Central memory CD8-positive, alpha-beta T cell (primary cell): Measurements from ENCODE around the gene GPSM1.

Source experiments
- ATAC-seq: fragments of 150-1000 bp; cut with Tn5 transposase; replicated peaks from 2 replicates; pipeline ENCODE4 v1.10.0; 2022; ENCODE audit warnings: mild to moderate bottlenecking, moderate FRiP score, moderate number of reproducible peaks; ENCODE audit not compliant: poor library complexity, severe bottlenecking; ENCODE audit errors: extremely low read depth
- DNase-seq, 2 donors: peaks; one replicate each; pipeline ENCODE4 v3.0.0; 2021; ENCODE audit warnings: low spot score in 2 of 2
- H3K27ac Mint-ChIP-seq: one replicate; pipeline ENCODE4 v1.8.0; 2022; ENCODE audit warnings: low read depth, mild to moderate bottlenecking, moderate library complexity, mixed read lengths
- H3K27me3 Mint-ChIP-seq: one replicate; pipeline ENCODE4 v1.8.0; 2022; ENCODE audit warnings: mixed read lengths
- H3K36me3 Mint-ChIP-seq: one replicate; pipeline ENCODE4 v1.8.0; 2022; ENCODE audit warnings: mild to moderate bottlenecking, moderate library complexity, mixed read lengths; ENCODE audit not compliant: insufficient read depth
- H3K4me1 Mint-ChIP-seq: one replicate; pipeline ENCODE4 v1.8.0; 2022; ENCODE audit warnings: mixed read lengths
- H3K4me3 Mint-ChIP-seq: one replicate; pipeline ENCODE4 v1.8.0; 2022; ENCODE audit warnings: mild to moderate bottlenecking, moderate library complexity, mixed read lengths
- H3K9me3 Mint-ChIP-seq: one replicate; pipeline ENCODE4 v1.8.0; 2022; ENCODE audit warnings: mixed read lengths

GPSM1 gene

GRCh38 chr9:136310273-136311030 lies 16.9 kb upstream of the GPSM1 start:
- no peaks in the 10 kb centered on the region for H3K27me3 Mint-ChIP-seq
- DNase-seq (no peak), ATAC-seq (no peak)
- peaks cover 7% of the 10 kb centered on the region for H3K36me3 Mint-ChIP-seq
- H3K4me3 Mint-ChIP-seq: no peak overlapping the region
- peaks cover 8% of the 10 kb centered on the region for H3K9me3 Mint-ChIP-seq
- H3K4me1 Mint-ChIP-seq: peaks cover 5% of the 10 kb centered on the region
- no peak overlapping the region for H3K27ac Mint-ChIP-seq

DNA sequence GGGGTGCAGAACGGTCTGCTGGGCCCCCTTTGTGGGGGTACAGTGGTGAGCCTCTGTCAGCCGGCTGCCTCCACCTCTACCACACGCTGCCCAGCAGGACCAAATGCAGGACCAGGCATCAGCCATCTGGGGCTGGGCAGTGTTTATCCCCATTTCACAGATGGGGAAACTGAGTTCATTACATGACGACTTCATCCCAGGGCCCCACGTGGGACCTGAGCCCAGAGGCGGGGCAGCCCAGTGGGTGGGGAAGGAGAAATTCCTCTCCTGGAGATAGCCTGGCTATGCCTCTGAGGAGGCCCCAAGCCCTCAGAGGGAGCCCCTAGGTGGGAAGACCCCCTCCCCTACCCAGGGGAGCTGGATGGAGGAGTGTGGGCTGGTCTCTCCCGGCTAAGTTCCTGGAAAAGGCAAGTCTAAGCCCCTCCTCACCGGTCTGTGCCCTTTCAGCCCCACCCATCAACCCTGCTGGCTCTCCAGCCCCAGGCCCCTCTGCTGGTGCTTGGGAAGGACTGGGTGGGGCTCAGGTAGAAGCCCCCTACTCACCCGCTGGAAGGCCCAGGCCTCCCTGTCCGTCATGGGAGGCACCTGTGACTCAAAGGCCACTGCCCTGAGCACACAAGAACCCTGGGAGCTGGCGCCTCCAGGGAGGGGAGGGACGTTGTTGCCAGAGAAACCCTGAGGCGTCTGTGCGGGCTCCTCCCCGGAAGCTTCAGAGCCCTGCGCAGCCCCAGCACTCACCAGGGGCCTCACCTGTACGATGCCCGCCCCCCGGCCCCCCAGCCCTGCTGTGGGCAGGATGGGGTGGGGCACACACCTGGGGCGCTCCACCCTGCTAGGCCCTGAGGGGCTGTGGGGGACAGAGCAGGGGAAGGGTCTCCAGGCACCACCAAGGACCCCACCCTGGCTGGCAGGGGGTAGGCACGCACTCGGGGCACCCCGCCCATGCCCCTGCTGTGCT lies 16.0 kb upstream of the GPSM1 start:
- Mint-ChIP-seq H3K27ac (no peak overlapping the region), H3K9me3 (peaks cover 15% of the 10 kb centered on the region), H3K36me3 (peaks cover 14% of the 10 kb centered on the region), H3K27me3 (no peaks in the 10 kb centered on the region), H3K4me3 (no peak overlapping the region), H3K4me1 (peaks cover 13% of the 10 kb centered on the region)
- DNase-seq (no peak), ATAC-seq (no peak)

GRCh38 chr9:136312009-136312375 lies 15.3 kb upstream of the GPSM1 start:
- DNase-seq (no peak), ATAC-seq (no peak)
- H3K4me1 Mint-ChIP-seq: peaks cover 20% of the 10 kb centered on the region
- peaks cover 17% of the 10 kb centered on the region for H3K9me3 Mint-ChIP-seq
- H3K27me3 Mint-ChIP-seq: no peaks in the 10 kb centered on the region
- H3K4me3 Mint-ChIP-seq: no peak overlapping the region
- H3K36me3 Mint-ChIP-seq: peaks cover 19% of the 10 kb centered on the region
- no peak overlapping the region for H3K27ac Mint-ChIP-seq

- no peak overlapping the region for H3K4me3 Mint-ChIP-seq
- H3K27me3 Mint-ChIP-seq: no peaks in the 10 kb centered on the region
- H3K27ac Mint-ChIP-seq: no peak overlapping the region
- H3K36me3 Mint-ChIP-seq: peaks cover 19% of the 10 kb centered on the region
- H3K4me1 Mint-ChIP-seq: peaks cover 23% of the 10 kb centered on the region
- DNase-seq (no peak), ATAC-seq (no peak)
- peaks cover 17% of the 10 kb centered on the region for H3K9me3 Mint-ChIP-seq
Measured at GRCh38 chr9:136312436-136312835, 14.9 kb upstream of the GPSM1 start.

GRCh38 chr9:136313111-136314055 lies 14.0 kb upstream of the GPSM1 start:
- no peak overlapping the region for H3K4me3 Mint-ChIP-seq

GRCh38 chr9:136314056-136314416 lies 13.3 kb upstream of the GPSM1 start:
- Mint-ChIP-seq H3K9me3 (peaks cover 17% of the 10 kb centered on the region), H3K27ac (no peak overlapping the region), H3K4me1 (peaks cover 23% of the 10 kb centered on the region), H3K36me3 (peaks cover 21% of the 10 kb centered on the region), H3K27me3 (no peaks in the 10 kb centered on the region), H3K4me3 (no peak overlapping the region)
- DNase-seq: no peak
- ATAC-seq: no peak

More at GRCh38 chr9:136313111-136314055, 14.0 kb upstream of the GPSM1 start:
- Mint-ChIP-seq H3K27me3 (no peaks in the 10 kb centered on the region), H3K27ac (no peak overlapping the region), H3K9me3 (peaks cover 17% of the 10 kb centered on the region), H3K4me1 (peaks cover 23% of the 10 kb centered on the region), H3K36me3 (peaks cover 21% of the 10 kb centered on the region)
- ATAC-seq: no peak
- DNase-seq: no peak

DNA sequence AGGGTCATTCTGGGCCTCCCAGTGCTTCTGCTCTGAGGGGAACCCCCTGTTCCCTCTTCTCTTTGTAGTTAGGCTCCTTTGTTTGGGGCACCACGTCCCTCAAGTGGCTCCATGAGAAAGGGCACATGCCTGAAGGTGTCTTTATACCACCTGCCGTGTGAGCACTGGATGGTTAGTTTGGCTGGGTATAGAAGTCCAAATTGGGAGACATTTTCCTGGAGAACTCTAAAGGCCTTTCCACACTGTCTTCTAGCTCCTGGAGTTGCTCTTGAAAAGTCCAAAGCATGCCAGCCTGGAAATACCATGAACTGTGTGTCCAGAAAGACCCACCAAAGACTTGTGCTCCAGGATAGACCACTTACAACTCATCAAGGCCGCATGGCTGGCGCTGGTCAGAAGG lies 12.4 kb upstream of the GPSM1 start:
- no peak for ATAC-seq
- peak overlapping the region; percentile 95 for H3K27ac Mint-ChIP-seq

DNA sequence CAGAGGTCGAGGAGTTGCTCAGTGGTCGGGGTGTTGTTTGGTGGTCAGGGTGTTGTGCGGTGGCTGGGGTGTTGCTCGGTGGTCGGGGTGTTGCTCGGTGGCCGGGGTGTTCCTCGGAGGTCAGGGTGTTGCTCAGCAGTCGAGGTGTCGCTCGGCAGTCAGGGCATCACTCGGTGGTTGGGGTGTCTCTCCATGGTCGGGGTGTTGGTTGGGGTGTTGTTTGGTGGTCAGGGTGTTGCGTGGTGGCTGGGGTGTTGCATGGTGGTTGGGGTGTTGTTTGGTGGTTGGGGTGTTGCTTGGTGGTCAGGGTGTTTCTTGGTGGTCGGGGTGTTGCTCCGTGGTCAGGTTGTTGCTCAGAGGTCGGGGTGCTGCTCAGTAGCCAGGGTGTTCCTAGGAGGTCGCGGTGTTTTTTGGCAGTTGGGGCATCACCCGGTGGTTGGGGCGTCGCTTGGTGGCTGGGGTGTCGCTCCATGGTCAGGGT lies 11.0 kb upstream of the GPSM1 start:
- H3K27ac Mint-ChIP-seq: peak overlapping the region; percentile 95
- ATAC-seq (peak; percentile 81), DNase-seq (peak; percentile 46 to 82)
- peak overlapping the region; percentile 74 for H3K4me3 Mint-ChIP-seq
- H3K9me3 Mint-ChIP-seq: peaks cover 17% of the 10 kb centered on the region
- peaks cover 23% of the 10 kb centered on the region for H3K4me1 Mint-ChIP-seq
- H3K36me3 Mint-ChIP-seq: peaks cover 21% of the 10 kb centered on the region
- no peaks in the 10 kb centered on the region for H3K27me3 Mint-ChIP-seq

More for the DNA sequence above, 12.4 kb upstream of the GPSM1 start:
- no peak for DNase-seq
- H3K4me3 Mint-ChIP-seq: peak overlapping the region; percentile 74
- H3K4me1 Mint-ChIP-seq: peaks cover 23% of the 10 kb centered on the region
- H3K36me3 Mint-ChIP-seq: peaks cover 21% of the 10 kb centered on the region
- peaks cover 17% of the 10 kb centered on the region for H3K9me3 Mint-ChIP-seq
- no peaks in the 10 kb centered on the region for H3K27me3 Mint-ChIP-seq

GRCh38 chr9:136316896-136317676 lies 10.3 kb upstream of the GPSM1 start:
- DNase-seq: no peak
- ATAC-seq: no peak
- H3K9me3 Mint-ChIP-seq: peaks cover 17% of the 10 kb centered on the region
- H3K27me3 Mint-ChIP-seq: no peaks in the 10 kb centered on the region
- peak overlapping the region; percentile 74 for H3K4me3 Mint-ChIP-seq
- peak overlapping the region; percentile 95 for H3K27ac Mint-ChIP-seq
- H3K36me3 Mint-ChIP-seq: peaks cover 21% of the 10 kb centered on the region
- peaks cover 23% of the 10 kb centered on the region for H3K4me1 Mint-ChIP-seq

DNA sequence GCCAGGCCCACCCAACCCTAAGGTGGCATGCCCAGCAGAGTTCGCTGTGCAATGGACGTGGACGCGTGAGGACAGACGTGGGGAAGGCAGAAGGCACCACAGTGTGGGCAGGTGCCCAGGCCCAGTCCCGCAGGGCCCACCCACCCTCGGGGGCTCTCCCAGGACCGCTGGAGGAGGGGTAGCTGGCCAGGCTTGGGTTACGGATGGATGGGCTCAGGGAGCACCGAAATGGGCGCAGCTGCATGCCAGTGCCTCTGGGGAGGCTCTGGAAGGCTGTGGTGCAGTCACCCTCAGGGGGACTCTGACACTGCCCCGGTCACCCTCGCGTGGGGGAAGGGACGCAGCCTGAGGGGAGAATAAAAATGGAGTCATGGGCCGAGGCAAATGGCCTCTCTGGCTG lies 9.6 kb upstream of the GPSM1 start:
- Mint-ChIP-seq H3K4me1 (peaks cover 23% of the 10 kb centered on the region), H3K36me3 (peaks cover 21% of the 10 kb centered on the region), H3K4me3 (no peak overlapping the region), H3K9me3 (peaks cover 17% of the 10 kb centered on the region), H3K27ac (no peak overlapping the region), H3K27me3 (no peaks in the 10 kb centered on the region)
- ATAC-seq (no peak), DNase-seq (no peak)

DNA sequence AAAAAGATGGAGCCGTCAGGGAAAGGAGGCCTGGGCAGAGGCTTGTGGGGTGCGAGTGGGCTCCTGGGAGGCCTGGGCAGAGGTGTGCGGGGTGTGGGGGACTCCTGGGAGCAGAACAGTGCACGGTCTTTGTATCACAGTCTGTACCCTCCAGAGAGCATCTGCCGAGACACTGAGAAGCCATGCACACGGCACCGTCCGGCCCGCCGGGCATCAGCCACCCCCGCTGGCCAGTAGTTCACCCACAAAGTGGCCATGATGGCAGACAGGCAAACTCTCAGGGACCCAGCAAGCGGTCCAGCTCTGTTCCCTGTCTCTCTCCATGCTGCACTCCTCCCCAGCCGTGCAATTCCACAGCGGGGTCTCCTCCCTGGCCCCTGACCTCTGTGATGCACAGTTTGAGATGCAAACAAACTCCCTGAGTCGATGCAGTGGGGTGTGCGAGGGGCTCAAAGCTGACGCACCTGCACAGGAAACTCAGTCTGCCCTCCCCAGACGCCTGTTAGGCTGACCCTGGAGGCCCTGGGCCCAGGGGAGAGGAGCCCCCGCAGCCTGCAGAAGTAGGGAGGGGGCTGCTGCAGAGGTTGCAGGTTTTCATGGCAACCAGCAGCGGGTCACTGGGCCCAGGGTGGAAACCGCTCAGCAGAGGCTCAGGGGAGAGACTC lies 9.1 kb upstream of the GPSM1 start:
- no peak for DNase-seq
- Mint-ChIP-seq H3K9me3 (peaks cover 17% of the 10 kb centered on the region), H3K36me3 (peaks cover 21% of the 10 kb centered on the region), H3K27me3 (no peaks in the 10 kb centered on the region), H3K4me3 (no peak overlapping the region), H3K4me1 (peaks cover 23% of the 10 kb centered on the region), H3K27ac (no peak overlapping the region)
- ATAC-seq: no peak
